Measurements from ENCODE around the gene RNF208.

DNA sequence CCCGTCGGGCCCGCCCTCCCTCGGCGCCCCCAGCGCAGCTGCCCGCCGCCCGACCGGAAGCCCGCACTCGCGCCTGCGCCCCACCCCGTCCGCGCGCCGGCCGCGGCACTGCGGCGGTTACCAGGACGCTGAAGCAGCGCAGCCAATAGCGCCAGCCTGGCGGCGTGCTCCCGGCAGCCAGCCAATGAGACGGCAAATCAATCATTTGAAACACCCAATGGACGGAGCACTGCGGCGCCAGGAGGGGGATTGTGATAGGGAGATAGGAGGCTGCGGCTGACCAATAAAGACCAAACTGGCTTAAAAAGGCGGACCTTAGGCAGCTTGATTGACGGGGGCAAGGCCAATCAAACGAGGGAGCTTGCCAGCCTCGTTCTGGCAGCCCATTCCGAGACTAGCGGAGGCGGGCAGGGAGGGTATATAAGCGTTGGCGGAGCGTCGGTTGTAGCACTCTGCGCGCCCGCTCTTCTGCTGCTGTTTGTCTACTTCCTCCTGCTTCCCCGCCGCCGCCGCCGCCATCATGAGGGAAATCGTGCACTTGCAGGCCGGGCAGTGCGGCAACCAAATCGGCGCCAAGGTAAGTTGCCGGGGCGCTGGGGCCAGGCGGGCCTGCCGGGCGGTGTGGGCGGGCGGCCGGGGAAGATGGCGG is 18.9 kb upstream of the RNF208 start, which contains the start of gene TUBB4B:
- TF ChIP-seq, protein P1, sequence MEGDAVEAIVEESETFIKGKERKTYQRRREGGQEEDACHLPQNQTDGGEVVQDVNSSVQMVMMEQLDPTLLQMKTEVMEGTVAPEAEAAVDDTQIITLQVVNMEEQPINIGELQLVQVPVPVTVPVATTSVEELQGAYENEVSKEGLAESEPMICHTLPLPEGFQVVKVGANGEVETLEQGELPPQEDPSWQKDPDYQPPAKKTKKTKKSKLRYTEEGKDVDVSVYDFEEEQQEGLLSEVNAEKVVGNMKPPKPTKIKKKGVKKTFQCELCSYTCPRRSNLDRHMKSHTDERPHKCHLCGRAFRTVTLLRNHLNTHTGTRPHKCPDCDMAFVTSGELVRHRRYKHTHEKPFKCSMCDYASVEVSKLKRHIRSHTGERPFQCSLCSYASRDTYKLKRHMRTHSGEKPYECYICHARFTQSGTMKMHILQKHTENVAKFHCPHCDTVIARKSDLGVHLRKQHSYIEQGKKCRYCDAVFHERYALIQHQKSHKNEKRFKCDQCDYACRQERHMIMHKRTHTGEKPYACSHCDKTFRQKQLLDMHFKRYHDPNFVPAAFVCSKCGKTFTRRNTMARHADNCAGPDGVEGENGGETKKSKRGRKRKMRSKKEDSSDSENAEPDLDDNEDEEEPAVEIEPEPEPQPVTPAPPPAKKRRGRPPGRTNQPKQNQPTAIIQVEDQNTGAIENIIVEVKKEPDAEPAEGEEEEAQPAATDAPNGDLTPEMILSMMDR (IDR thresholded peaks at IDR 0.05; ENCODE audit: low read length), result no peak
- TF ChIP-seq EZH2 (IDR thresholded peaks at IDR 0.05; ENCODE audit: borderline replicate concordance, low read length), result no peak
